Chondrocyte (in vitro differentiated cells): ENCODE measurements around the gene IL1R2. TPM values are rescaled to one million over a fixed set of nuclear protein-coding genes. Genes with fewer than 3 reads are reported as not detected.

Experiments
- DNase-seq: peaks from one replicate; pipeline ENCODE4 v3.0.0; 2021; ENCODE audit warnings: mixed read lengths, low spot score
- H3K27ac Mint-ChIP-seq: one replicate; pipeline ENCODE4 v1.8.0; 2021; ENCODE audit warnings: mild to moderate bottlenecking, moderate library complexity, mixed read lengths; ENCODE audit not compliant: unreplicated experiment
- H3K27me3 Mint-ChIP-seq: 2 replicates; pipeline ENCODE4 v1.8.0; 2021; ENCODE audit warnings: low read depth, mixed read lengths
- H3K36me3 Mint-ChIP-seq: 2 replicates; pipeline ENCODE4 v1.8.0; 2021; ENCODE audit warnings: low read depth, mixed read lengths
- H3K4me1 Mint-ChIP-seq: 2 replicates; pipeline ENCODE4 v1.8.0; 2021; ENCODE audit warnings: low read depth, mild to moderate bottlenecking, mixed read lengths
- H3K4me3 Mint-ChIP-seq: one replicate; pipeline ENCODE4 v1.8.0; 2021; ENCODE audit warnings: mild to moderate bottlenecking, moderate library complexity, mixed read lengths; ENCODE audit not compliant: unreplicated experiment
- H3K9me3 Mint-ChIP-seq: 2 replicates; pipeline ENCODE4 v1.8.0; 2021; ENCODE audit warnings: low read depth, mixed read lengths
- CTCF ChIP-seq: fragments of 200-600 bp; sonication (generic); IDR thresholded peaks from 2 replicates; pipeline ENCODE4 v1.5.0; 2021; ENCODE audit warnings: antibody characterized with exemption, mild to moderate bottlenecking, moderate library complexity
- total RNA-seq: library from RNA; stranded (reverse); gene quantifications from 3 replicates; pipeline ENCODE4 v1.2.1, GENCODE V29; 2021

IL1R2 gene
- total RNA-seq, 1 donor from 2014 or later: not detected

- no peaks in the 10 kb centered on the region for H3K27me3 Mint-ChIP-seq
- H3K4me3 Mint-ChIP-seq: no peak overlapping the region
- DNase-seq: no peak
- H3K36me3 Mint-ChIP-seq: no peaks in the 10 kb centered on the region
- H3K9me3 Mint-ChIP-seq: no peaks in the 10 kb centered on the region
- no peak for TF ChIP-seq CTCF
- no peak overlapping the region for H3K27ac Mint-ChIP-seq
- peaks cover 51% of the 10 kb centered on the region for H3K4me1 Mint-ChIP-seq
Observed at GRCh38 chr2:102058293-102058833, 66.6 kb downstream of the IL1R2 start.

- H3K27me3 Mint-ChIP-seq: no peaks in the 10 kb centered on the region
- DNase-seq: no peak
- H3K4me1 Mint-ChIP-seq: peaks cover 59% of the 10 kb centered on the region
- H3K4me3 Mint-ChIP-seq: no peak overlapping the region
- no peaks in the 10 kb centered on the region for H3K9me3 Mint-ChIP-seq
- H3K36me3 Mint-ChIP-seq: no peaks in the 10 kb centered on the region
- H3K27ac Mint-ChIP-seq: no peak overlapping the region
- TF ChIP-seq CTCF: no peak
Observed at GRCh38 chr2:102059151-102059550, 67.4 kb downstream of the IL1R2 start.

GRCh38 chr2:102060047-102060446, 68.3 kb downstream of the IL1R2 start:
- DNase-seq: no peak
- H3K4me1 Mint-ChIP-seq: peaks cover 68% of the 10 kb centered on the region
- H3K36me3 Mint-ChIP-seq: no peaks in the 10 kb centered on the region
- H3K4me3 Mint-ChIP-seq: no peak overlapping the region
- no peak for TF ChIP-seq CTCF
- no peaks in the 10 kb centered on the region for H3K27me3 Mint-ChIP-seq
- H3K9me3 Mint-ChIP-seq: peaks cover 3% of the 10 kb centered on the region
- no peak overlapping the region for H3K27ac Mint-ChIP-seq

GRCh38 chr2:102060792-102061191, 69.0 kb downstream of the IL1R2 start:
- Mint-ChIP-seq H3K36me3 (no peaks in the 10 kb centered on the region), H3K9me3 (peaks cover 3% of the 10 kb centered on the region), H3K27me3 (no peaks in the 10 kb centered on the region), H3K4me3 (no peak overlapping the region), H3K4me1 (peaks cover 68% of the 10 kb centered on the region), H3K27ac (no peak overlapping the region)
- no peak for DNase-seq
- no peak for TF ChIP-seq CTCF

- Mint-ChIP-seq H3K9me3 (peaks cover 5% of the 10 kb centered on the region), H3K27ac (no peak overlapping the region), H3K36me3 (peaks cover 2% of the 10 kb centered on the region), H3K4me3 (no peak overlapping the region), H3K4me1 (peaks cover 68% of the 10 kb centered on the region), H3K27me3 (no peaks in the 10 kb centered on the region)
- no peak for TF ChIP-seq CTCF
- DNase-seq: no peak
Observed at GRCh38 chr2:102061286-102061699, 69.5 kb downstream of the IL1R2 start.
